ENCODE data around the gene AP1AR. TPM values are rescaled to one million over a fixed set of nuclear protein-coding genes. Genes with fewer than 3 reads are reported as not detected.

Gene AP1AR
- total RNA-seq, 1 donor from 2014 or later: 15.7 TPM

- TF ChIP-seq, protein P1, sequence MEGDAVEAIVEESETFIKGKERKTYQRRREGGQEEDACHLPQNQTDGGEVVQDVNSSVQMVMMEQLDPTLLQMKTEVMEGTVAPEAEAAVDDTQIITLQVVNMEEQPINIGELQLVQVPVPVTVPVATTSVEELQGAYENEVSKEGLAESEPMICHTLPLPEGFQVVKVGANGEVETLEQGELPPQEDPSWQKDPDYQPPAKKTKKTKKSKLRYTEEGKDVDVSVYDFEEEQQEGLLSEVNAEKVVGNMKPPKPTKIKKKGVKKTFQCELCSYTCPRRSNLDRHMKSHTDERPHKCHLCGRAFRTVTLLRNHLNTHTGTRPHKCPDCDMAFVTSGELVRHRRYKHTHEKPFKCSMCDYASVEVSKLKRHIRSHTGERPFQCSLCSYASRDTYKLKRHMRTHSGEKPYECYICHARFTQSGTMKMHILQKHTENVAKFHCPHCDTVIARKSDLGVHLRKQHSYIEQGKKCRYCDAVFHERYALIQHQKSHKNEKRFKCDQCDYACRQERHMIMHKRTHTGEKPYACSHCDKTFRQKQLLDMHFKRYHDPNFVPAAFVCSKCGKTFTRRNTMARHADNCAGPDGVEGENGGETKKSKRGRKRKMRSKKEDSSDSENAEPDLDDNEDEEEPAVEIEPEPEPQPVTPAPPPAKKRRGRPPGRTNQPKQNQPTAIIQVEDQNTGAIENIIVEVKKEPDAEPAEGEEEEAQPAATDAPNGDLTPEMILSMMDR (IDR thresholded peaks at IDR 0.05; ENCODE audit: unreplicated experiment): no peak
- Mint-ChIP-seq H3K36me3 (ENCODE audit: low read depth, unreplicated experiment) (no peaks in the 10 kb centered on the region), H3K4me3 (ENCODE audit: unreplicated experiment) (no peak overlapping the region), H3K4me1 (ENCODE audit: unreplicated experiment) (peaks cover 20% of the 10 kb centered on the region), H3K27ac (ENCODE audit: unreplicated experiment) (no peak overlapping the region), H3K9me3 (ENCODE audit: unreplicated experiment) (no peaks in the 10 kb centered on the region), H3K27me3 (ENCODE audit: unreplicated experiment) (no peaks in the 10 kb centered on the region)
- no peak for DNase-seq (ENCODE audit: low spot score)
These were observed 20.6 kb downstream of the AP1AR start for GRCh38 chr4:112252234-112252633.

- H3K4me1 Mint-ChIP-seq (ENCODE audit: unreplicated experiment): peaks cover 8% of the 10 kb centered on the region
- TF ChIP-seq, protein P1 (IDR thresholded peaks at IDR 0.05; ENCODE audit: unreplicated experiment): no peak
- no peaks in the 10 kb centered on the region for H3K27me3 Mint-ChIP-seq (ENCODE audit: unreplicated experiment)
- no peak overlapping the region for H3K4me3 Mint-ChIP-seq (ENCODE audit: unreplicated experiment)
- no peaks in the 10 kb centered on the region for H3K36me3 Mint-ChIP-seq (ENCODE audit: low read depth, unreplicated experiment)
- no peaks in the 10 kb centered on the region for H3K9me3 Mint-ChIP-seq (ENCODE audit: unreplicated experiment)
- no peak overlapping the region for H3K27ac Mint-ChIP-seq (ENCODE audit: unreplicated experiment)
- DNase-seq (ENCODE audit: low spot score): no peak
These were observed 21.9 kb downstream of the AP1AR start for GRCh38 chr4:112253382-112254000.

DNA sequence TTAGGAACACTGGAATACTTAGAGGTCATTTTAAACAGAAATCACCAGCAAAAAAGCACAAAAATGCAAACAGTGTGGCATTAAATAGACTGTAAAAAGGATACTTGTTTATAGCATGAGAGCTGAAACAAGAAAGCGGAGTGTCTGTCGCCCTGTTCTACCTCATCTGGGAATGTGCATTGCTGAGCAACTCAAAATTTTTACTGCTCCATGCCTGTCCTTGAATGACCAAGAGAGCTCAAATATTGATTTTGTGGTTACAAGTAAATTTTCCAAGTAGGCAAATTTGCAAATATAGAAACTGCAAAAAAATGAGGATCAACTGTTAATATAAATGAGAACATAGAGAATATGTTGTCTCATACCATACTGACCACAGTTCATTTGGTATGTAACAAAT is 25.5 kb downstream of the AP1AR start:
- Mint-ChIP-seq H3K27me3 (ENCODE audit: unreplicated experiment) (no peaks in the 10 kb centered on the region), H3K4me1 (ENCODE audit: unreplicated experiment) (peaks cover 5% of the 10 kb centered on the region), H3K36me3 (ENCODE audit: low read depth, unreplicated experiment) (no peaks in the 10 kb centered on the region), H3K9me3 (ENCODE audit: unreplicated experiment) (no peaks in the 10 kb centered on the region), H3K27ac (ENCODE audit: unreplicated experiment) (no peak overlapping the region), H3K4me3 (ENCODE audit: unreplicated experiment) (no peak overlapping the region)
- DNase-seq (ENCODE audit: low spot score): no peak
- TF ChIP-seq, protein P1 (IDR thresholded peaks at IDR 0.05; ENCODE audit: unreplicated experiment): no peak

GRCh38 chr4:112266823-112267222 is 35.2 kb downstream of the AP1AR start:
- no peak for DNase-seq (ENCODE audit: low spot score)
- Mint-ChIP-seq H3K36me3 (ENCODE audit: low read depth, unreplicated experiment) (peaks cover 4% of the 10 kb centered on the region), H3K9me3 (ENCODE audit: unreplicated experiment) (no peaks in the 10 kb centered on the region), H3K27me3 (ENCODE audit: unreplicated experiment) (no peaks in the 10 kb centered on the region), H3K4me3 (ENCODE audit: unreplicated experiment) (no peak overlapping the region), H3K4me1 (ENCODE audit: unreplicated experiment) (peaks cover 4% of the 10 kb centered on the region), H3K27ac (ENCODE audit: unreplicated experiment) (no peak overlapping the region)
- TF ChIP-seq, protein P1 (IDR thresholded peaks at IDR 0.05; ENCODE audit: unreplicated experiment): peak; percentile 48

- Mint-ChIP-seq H3K36me3 (ENCODE audit: low read depth, unreplicated experiment) (peaks cover 11% of the 10 kb centered on the region), H3K4me3 (ENCODE audit: unreplicated experiment) (no peak overlapping the region), H3K9me3 (ENCODE audit: unreplicated experiment) (no peaks in the 10 kb centered on the region), H3K27me3 (ENCODE audit: unreplicated experiment) (no peaks in the 10 kb centered on the region), H3K4me1 (ENCODE audit: unreplicated experiment) (peaks cover 8% of the 10 kb centered on the region), H3K27ac (ENCODE audit: unreplicated experiment) (no peak overlapping the region)
- no peak for DNase-seq (ENCODE audit: low spot score)
- TF ChIP-seq, protein P1 (IDR thresholded peaks at IDR 0.05; ENCODE audit: unreplicated experiment): no peak
These were observed 38.5 kb downstream of the AP1AR start for GRCh38 chr4:112270051-112270450.

Data from endothelial cell (in vitro differentiated cells).